A549 (cell line): ENCODE measurements around the gene TMEM107. TPM values are rescaled to one million over a fixed set of nuclear protein-coding genes. Genes with fewer than 3 reads are reported as not detected.

Source experiments
- ATAC-seq, 2 experiments: fragments of 200-7000 bp in 1 of 2; fragments of >200 bp in 1 of 2; cut with Nextera tagmentation in 1 of 2; cut with Tn5 transposase in 1 of 2; 3 replicates each; pipeline versions ENCODE4 v1.8.0 to v1.9.1; 2018 to 2020; ENCODE audit warnings: mild to moderate bottlenecking in 1 of 2, moderate library complexity in 1 of 2
- CTCF ChIA-PET: fragments of 300-600 bp; sonication (Branson Sonifier 250); formaldehyde crosslinking; extraction: SDS; loops from one replicate; lab custom pipeline; 2021; ENCODE audit warnings: antibody characterized with exemption, inconsistent platforms; lab: Yijun Ruan, JAX
- POLR2A ChIA-PET: fragments of 350-600 bp; formaldehyde crosslinking; extraction: SDS; loops from one replicate; lab custom pipeline; 2021; ENCODE audit warnings: antibody characterized with exemption, inconsistent platforms; lab: Yijun Ruan, JAX
- DNase-seq, 2 experiments: peaks; one replicate each; pipeline versions ENCODE4 v3.0.0 to v3.0.0-alpha.2; 2011 to 2016; ENCODE audit warnings: low read depth in 1 of 2, low spot score in 1 of 2
- FAIRE-seq: peaks from 2 replicates; lab custom pipeline; 2011; peaks lifted over from hg19 to GRCh38; lab: Jason Lieb, UNC
- H3K27ac ChIP-seq, 2 experiments: fragments of >200 bp; sonication (Bioruptor Twin); formaldehyde crosslinking; 3 replicates each; pipeline ENCODE4 v1.5.1; 2016 to 2017
- H3K4me1 ChIP-seq: fragments of >200 bp; sonication (Bioruptor Twin); formaldehyde crosslinking; 3 replicates; pipeline ENCODE4 v1.6.1; 2016
- H3K4me2 ChIP-seq: fragments of >200 bp; sonication (Bioruptor Twin); formaldehyde crosslinking; 3 replicates; pipeline ENCODE4 v1.6.1; 2016
- H3K4me3 ChIP-seq: fragments of >200 bp; sonication (Bioruptor Twin); formaldehyde crosslinking; 3 replicates; pipeline ENCODE4 v1.5.1; 2016
- H3K9me3 ChIP-seq: fragments of >200 bp; sonication (Bioruptor Twin); formaldehyde crosslinking; 3 replicates; pipeline ENCODE4 v1.6.1; 2016
- CBX8 ChIP-seq: fragments of 200-600 bp; sonication (generic); IDR thresholded peaks from 2 replicates; pipeline ENCODE4 v1.6.1; 2016
- CHD2 ChIP-seq: fragments of 150-350 bp; IDR thresholded peaks from 2 replicates; pipeline ENCODE4 v1.6.1; 2014; ENCODE audit warnings: low read length; ENCODE audit not compliant: partially characterized antibody
- EHF ChIP-seq: fragments of 250-450 bp; sonication (Bioruptor Pico); IDR thresholded peaks from 2 replicates; pipeline ENCODE4 v1.5.0; 2020; ENCODE audit warnings: mild to moderate bottlenecking
- EHMT2 ChIP-seq: fragments of 200-600 bp; sonication (generic); IDR thresholded peaks from 2 replicates; pipeline ENCODE4 v1.6.1; 2016; ENCODE audit warnings: antibody characterized with exemption, low read depth, mild to moderate bottlenecking, moderate library complexity
- ESRRA ChIP-seq: fragments of 150-350 bp; IDR thresholded peaks from 2 replicates; pipeline ENCODE4 v1.6.1; 2014; ENCODE audit warnings: mild to moderate bottlenecking, low read length, borderline replicate concordance
- FOSL2 ChIP-seq, 2 experiments: fragments of 450-650 bp in 1 of 2; fragments of >200 bp in 1 of 2; sonication (Bioruptor Twin) in 1 of 2; formaldehyde crosslinking; IDR thresholded peaks; 2 replicates each; pipeline versions ENCODE4 v1.5.0 to v1.6.1; 2016 to 2020; ENCODE audit warnings: mild to moderate bottlenecking in 1 of 2, moderate library complexity in 1 of 2
- JUN ChIP-seq, 2 experiments: fragments of >200 bp; sonication (Bioruptor Twin); formaldehyde crosslinking; IDR thresholded peaks; 2 replicates in 1 of 2; 3 replicates in 1 of 2; pipeline ENCODE4 v1.6.1; 2016 to 2017
- JUNB ChIP-seq: fragments of >200 bp; sonication (Bioruptor Twin); formaldehyde crosslinking; IDR thresholded peaks from 2 replicates; pipeline ENCODE4 v1.6.1; 2016
- KDM1A ChIP-seq: fragments of 200-600 bp; sonication (generic); IDR thresholded peaks from 2 replicates; pipeline ENCODE4 v1.6.1; 2016; ENCODE audit warnings: low read depth, mild to moderate bottlenecking
- KDM5A ChIP-seq: fragments of 200-600 bp; sonication (generic); IDR thresholded peaks from 2 replicates; pipeline ENCODE4 v1.6.1; 2016; ENCODE audit warnings: antibody characterized with exemption, mild to moderate bottlenecking
- MAFK ChIP-seq: fragments of 450-650 bp; IDR thresholded peaks from 2 replicates; pipeline ENCODE4 v1.6.1; 2014; ENCODE audit not compliant: partially characterized antibody
- MYC ChIP-seq: IDR thresholded peaks from 2 replicates; pipeline ENCODE4 v1.6.1; 2012; ENCODE audit warnings: mild to moderate bottlenecking, inconsistent platforms, low read length, improper control_type of control experiment, borderline replicate concordance
- PBX3 ChIP-seq: IDR thresholded peaks from 2 replicates; pipeline ENCODE4 v1.6.1; 2012
- POLR2AphosphoS2 ChIP-seq: conservative IDR thresholded peaks from 2 replicates; pipeline ENCODE4 v1.6.1; 2012; ENCODE audit warnings: low read length, improper control_type of control experiment, inconsistent platforms
- RCOR1 ChIP-seq: fragments of 150-350 bp; IDR thresholded peaks from 2 replicates; pipeline ENCODE4 v1.6.1; 2014; ENCODE audit warnings: antibody characterized with exemption, low read length, low read depth
- RFX5 ChIP-seq: fragments of 450-650 bp; IDR thresholded peaks from 2 replicates; pipeline ENCODE4 v1.7.1; 2014; ENCODE audit warnings: antibody characterized with exemption, mild to moderate bottlenecking, moderate library complexity
- TFCP2L1 ChIP-seq: fragments of 250-450 bp; sonication (Bioruptor Pico); IDR thresholded peaks from 2 replicates; pipeline ENCODE4 v1.5.0; 2021; ENCODE audit warnings: mild to moderate bottlenecking
- USF2 ChIP-seq: fragments of 450-650 bp; IDR thresholded peaks from 2 replicates; pipeline ENCODE4 v1.6.1; 2014; ENCODE audit warnings: antibody characterized with exemption
- ZFP36 ChIP-seq: fragments of 450-650 bp; IDR thresholded peaks from 2 replicates; pipeline ENCODE4 v1.6.1; 2014; ENCODE audit warnings: borderline replicate concordance; ENCODE audit not compliant: partially characterized antibody
- ZNF302 ChIP-seq: fragments of 250-450 bp; sonication (Bioruptor Pico); IDR thresholded peaks from 2 replicates; pipeline ENCODE4 v1.9.0; 2021; ENCODE audit warnings: inconsistent platforms, mild to moderate bottlenecking, moderate library complexity
- WGBS: methylation state at CpG from one replicate; pipeline ENCODE4 v1.1.6; 2017; ENCODE audit errors: missing lambda C conversion rate; 5-methylcytosine and 5-hydroxymethylcytosine counted together
- polyA plus RNA-seq, 4 experiments: library from polyadenylated mRNA; depleted of rRNA in 3 of 4; stranded (reverse); fragments of >200 nt; fragmentation: RNase III in 1 of 4; extraction: RNeasy Plus Mini Kit Qiagen cat#74134 plus additional on column Dnase treatment in 1 of 4; gene quantifications; 2 replicates in 3 of 4; 3 replicates in 1 of 4; pipeline ENCODE4 v1.2.3, GENCODE V29; 2011 to 2017

Gene TMEM107
- polyA plus RNA-seq, 2 of the 4 experiments (the other 2 are of a cell fraction): 17.0 to 22.8 TPM

GRCh38 chr17:8146381-8147140 is 29.6 kb downstream of the TMEM107 start:
- CTCF ChIA-PET: interaction anchor here (0.9 to 26.5 kb wide), 6 partner anchors 7 to 277 kb away, joined by 3 to 601 read pairs (median 4); partner anchors contain the start of genes PER1 and VAMP2
- Histone ChIP-seq H3K4me3 (no peak overlapping the region), H3K4me2 (no peak overlapping the region), H3K9me3 (no peaks in the 10 kb centered on the region), H3K4me1 (peaks cover 7% of the 10 kb centered on the region; the same call in 2 of the 3 replicates)
- POLR2A ChIA-PET: interaction anchor here (0.6 kb wide), 1 partner anchor 8 kb away, joined by 3 read pairs; no protein-coding TSS in a partner anchor
- 88% methylated on average over 14 of the region's 14 CpGs for WGBS
- TF ChIP-seq JUNB (no peak), RCOR1 (no peak), CBX8 (no peak), KDM5A (no peak), EHF (CRISPR knock-in tag) (no peak), ZFP36 (no peak), USF2 (no peak)
- TF ChIP-seq, all 56 proteins: peak for 0
- FAIRE-seq (no peak), DNase-seq (no peak), ATAC-seq (no peak)
- H3K27ac ChIP-seq: no peak overlapping the region

GRCh38 chr17:8145811-8146210 is 30.4 kb downstream of the TMEM107 start:
- DNase-seq (no peak), ATAC-seq (no peak), FAIRE-seq (no peak)
- TF ChIP-seq FOSL2 (IDR thresholded peaks at IDR 0.05): no peak
- no peak for TF ChIP-seq FOSL2 (CRISPR knock-in tag; IDR thresholded peaks at IDR 0.05)
- no peak for TF ChIP-seq POLR2AphosphoS2
- TF ChIP-seq EHMT2: no peak
- no peak for TF ChIP-seq RFX5
- TF ChIP-seq ESRRA: no peak
- TF ChIP-seq MYC: no peak
- TF ChIP-seq RCOR1: no peak
- TF ChIP-seq JUNB: no peak
- no peak for TF ChIP-seq TFCP2L1 (CRISPR knock-in tag)
- no peak for TF ChIP-seq CHD2
- no peak for TF ChIP-seq MAFK
- no peak for TF ChIP-seq PBX3
- TF ChIP-seq JUN (IDR thresholded peaks at IDR 0.05): no peak
- no peak for TF ChIP-seq KDM1A
- TF ChIP-seq ZNF302 (CRISPR knock-in tag): no peak
- ChIA-PET CTCF (interaction anchor here (0.6 to 26.5 kb wide), 8 partner anchors 7 to 100 kb away, joined by 3 to 601 read pairs (median 4); partner anchors contain the start of genes PER1 and VAMP2), POLR2A (no interaction called here)
- H3K27ac ChIP-seq: no peak overlapping the region
- 94% methylated on average over 12 of the region's 12 CpGs for WGBS
- no peak overlapping the region for H3K4me3 ChIP-seq
- no peaks in the 10 kb centered on the region; the same call in 2 of the 3 replicates for H3K4me1 ChIP-seq
- H3K4me2 ChIP-seq: no peak overlapping the region
- no peaks in the 10 kb centered on the region for H3K9me3 ChIP-seq
